GM21381 (cell line): ENCODE results near the gene FBXW4.
"Not testable (repeated sequence)": the region's sequence is repeated elsewhere in the genome, so short reads cannot be mapped to it uniquely, and the experiment has no call there.

Source experiments
- ATAC-seq: cut with Tn5 transposase; IDR thresholded peaks from one replicate; pipeline ENCODE4 v1.9.1; 2021; ENCODE audit warnings: mild to moderate bottlenecking, moderate library complexity; ENCODE audit not compliant: unreplicated experiment

The FBXW4 gene

GRCh38 chr10:101658975-101659374, 36.0 kb downstream of the FBXW4 start:
- no peak for ATAC-seq

GRCh38 chr10:101656890-101657289, 38.1 kb downstream of the FBXW4 start:
- no peak for ATAC-seq

- no peak for ATAC-seq
These were observed 39.4 kb downstream of the FBXW4 start for GRCh38 chr10:101655570-101655969.

- no peak for ATAC-seq
These were observed 41.4 kb downstream of the FBXW4 start for GRCh38 chr10:101653536-101653935.

- no peak for ATAC-seq
These were observed 43.6 kb downstream of the FBXW4 start for GRCh38 chr10:101651336-101651735.

- ATAC-seq, result no peak
These were observed 44.1 kb downstream of the FBXW4 start for GRCh38 chr10:101650863-101651262.

GRCh38 chr10:101649525-101650085, 45.4 kb downstream of the FBXW4 start:
- no peak for ATAC-seq

- ATAC-seq, result no peak
These were observed 47.7 kb downstream of the FBXW4 start for GRCh38 chr10:101647255-101647654.

- ATAC-seq, result no peak
These were observed 48.6 kb downstream of the FBXW4 start for GRCh38 chr10:101646364-101646763.

- ATAC-seq, result no peak
These were observed 49.3 kb downstream of the FBXW4 start for GRCh38 chr10:101645659-101646058.

- no peak for ATAC-seq
These were observed 51.0 kb downstream of the FBXW4 start for GRCh38 chr10:101644002-101644401.

- no peak for ATAC-seq
These were observed 51.4 kb downstream of the FBXW4 start for GRCh38 chr10:101643546-101643945.

- ATAC-seq, result no peak
These were observed 55.6 kb downstream of the FBXW4 start for GRCh38 chr10:101639141-101639900.

GRCh38 chr10:101633510-101633909, 61.5 kb downstream of the FBXW4 start:
- ATAC-seq, result not testable (repeated sequence)

GRCh38 chr10:101631821-101632475, 63.0 kb downstream of the FBXW4 start:
- ATAC-seq, result no peak

GRCh38 chr10:101630633-101630920, 64.4 kb downstream of the FBXW4 start:
- no peak for ATAC-seq

- ATAC-seq, result no peak
These were observed 64.9 kb downstream of the FBXW4 start for GRCh38 chr10:101629837-101630632.

GRCh38 chr10:101625821-101626412, 69.1 kb downstream of the FBXW4 start:
- no peak for ATAC-seq

GRCh38 chr10:101624526-101625102, 70.4 kb downstream of the FBXW4 start:
- no peak for ATAC-seq

- ATAC-seq, result no peak
These were observed 71.4 kb downstream of the FBXW4 start for GRCh38 chr10:101623528-101623927.

GRCh38 chr10:101619983-101620382, 75.0 kb downstream of the FBXW4 start:
- ATAC-seq, result no peak
